GM23248 (cell line): Measurements from ENCODE around the gene DNAH5.

Experiments
- EZH2 ChIP-seq: fragments of 200-600 bp; sonication (generic); IDR thresholded peaks from 2 replicates; pipeline ENCODE4 v1.6.1; 2018; ENCODE audit warnings: antibody characterized with exemption, mild to moderate bottlenecking; ENCODE audit not compliant: insufficient read depth, poor library complexity, severe bottlenecking
- EZH2phosphoT487 ChIP-seq: fragments of 200-600 bp; sonication (generic); IDR thresholded peaks from 2 replicates; pipeline ENCODE4 v1.6.1; 2018; ENCODE audit warnings: antibody characterized with exemption, moderate library complexity, mild to moderate bottlenecking, low read depth; ENCODE audit not compliant: insufficient read depth

- TF ChIP-seq EZH2 (no peak), EZH2phosphoT487 (no peak)
These were observed 46.4 kb upstream of the DNAH5 start for GRCh38 chr5:13990896-13991295.
